Nephron (organoid): ENCODE data around the gene PLEKHA6.
A peak's percentile ranks its signal among the peaks of the same experiment; 100 is the strongest.

Experiments
- H3K27ac Mint-ChIP-seq, 3 experiments: 2 replicates each; pipeline ENCODE4 v1.8.0; 2020; ENCODE audit warnings: mixed read lengths in 3 of 3, mild to moderate bottlenecking in 2 of 3, moderate library complexity in 1 of 3
- H3K27me3 Mint-ChIP-seq: 2 replicates; pipeline ENCODE4 v1.8.0; 2021; ENCODE audit warnings: low read depth, mild to moderate bottlenecking, moderate library complexity, mixed read lengths
- H3K36me3 Mint-ChIP-seq: 2 replicates; pipeline ENCODE4 v1.8.0; 2020; ENCODE audit warnings: low read depth, mixed read lengths
- H3K4me1 Mint-ChIP-seq: 2 replicates; pipeline ENCODE4 v1.8.0; 2020; ENCODE audit warnings: mixed read lengths
- H3K4me3 Mint-ChIP-seq, 3 experiments: 2 replicates each; pipeline ENCODE4 v1.8.0; 2020; ENCODE audit warnings: mild to moderate bottlenecking in 3 of 3, mixed read lengths in 3 of 3, moderate library complexity in 2 of 3
- H3K9me3 Mint-ChIP-seq: 2 replicates; pipeline ENCODE4 v1.8.0; 2020; ENCODE audit warnings: mixed read lengths
- TF ChIP-seq, protein P1 (sequence below), 3 experiments: fragments of 200-600 bp; sonication (generic); IDR thresholded peaks; one replicate each; pipeline ENCODE4 v1.5.0; 2021; ENCODE audit warnings: antibody characterized with exemption in 3 of 3; ENCODE audit not compliant: unreplicated experiment in 3 of 3

The PLEKHA6 gene

DNA sequence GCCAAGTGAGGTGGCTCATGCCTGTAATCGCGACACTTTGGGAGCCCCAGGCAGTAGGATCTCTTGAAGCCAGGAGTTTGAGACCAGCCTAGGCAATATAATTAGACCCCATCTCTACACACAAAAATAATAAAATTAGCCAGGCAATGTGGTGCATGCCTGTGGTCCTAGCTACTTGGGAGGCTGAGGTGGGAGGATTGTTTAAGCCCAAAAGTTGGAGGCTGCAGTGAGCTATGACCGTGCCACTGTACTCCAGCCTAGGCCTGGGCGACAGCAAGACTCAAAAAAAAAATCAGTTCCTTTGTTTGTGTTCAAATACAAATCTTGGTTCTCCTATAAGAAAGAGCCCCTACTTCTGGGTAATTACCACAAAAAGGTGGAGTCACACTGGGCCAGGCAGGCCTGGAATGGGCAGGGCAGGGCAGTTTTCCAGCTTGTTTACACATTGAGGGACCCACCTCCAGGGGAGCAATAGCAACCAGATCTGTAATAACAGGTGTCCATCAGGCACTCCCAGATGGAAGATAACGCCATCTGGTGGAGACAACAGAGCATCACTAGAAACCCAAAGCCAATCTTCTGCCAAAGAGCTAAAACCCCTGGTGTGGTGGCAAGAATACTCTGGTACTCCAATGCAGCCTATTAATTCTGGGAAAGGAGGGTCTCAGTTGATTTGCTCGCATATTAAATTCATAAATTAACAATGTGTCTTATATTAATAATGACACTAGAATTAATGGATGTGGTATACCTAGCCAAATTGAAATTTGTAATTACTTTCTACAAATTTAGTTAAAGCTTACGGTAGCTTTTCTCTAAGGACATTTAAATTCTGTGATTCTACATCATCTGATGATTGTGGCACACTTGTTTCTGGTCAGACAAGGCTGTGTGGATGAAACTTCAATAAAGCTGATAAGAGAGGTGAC lies 38.7 kb upstream of the PLEKHA6 start:
- Mint-ChIP-seq H3K27ac (no peak overlapping the region), H3K4me1 (no peaks in the 10 kb centered on the region), H3K9me3 (peaks cover 3% of the 10 kb centered on the region), H3K4me3 (no peak overlapping the region), H3K36me3 (peaks cover 33% of the 10 kb centered on the region), H3K27me3 (no peaks in the 10 kb centered on the region)
- TF ChIP-seq, protein P1, sequence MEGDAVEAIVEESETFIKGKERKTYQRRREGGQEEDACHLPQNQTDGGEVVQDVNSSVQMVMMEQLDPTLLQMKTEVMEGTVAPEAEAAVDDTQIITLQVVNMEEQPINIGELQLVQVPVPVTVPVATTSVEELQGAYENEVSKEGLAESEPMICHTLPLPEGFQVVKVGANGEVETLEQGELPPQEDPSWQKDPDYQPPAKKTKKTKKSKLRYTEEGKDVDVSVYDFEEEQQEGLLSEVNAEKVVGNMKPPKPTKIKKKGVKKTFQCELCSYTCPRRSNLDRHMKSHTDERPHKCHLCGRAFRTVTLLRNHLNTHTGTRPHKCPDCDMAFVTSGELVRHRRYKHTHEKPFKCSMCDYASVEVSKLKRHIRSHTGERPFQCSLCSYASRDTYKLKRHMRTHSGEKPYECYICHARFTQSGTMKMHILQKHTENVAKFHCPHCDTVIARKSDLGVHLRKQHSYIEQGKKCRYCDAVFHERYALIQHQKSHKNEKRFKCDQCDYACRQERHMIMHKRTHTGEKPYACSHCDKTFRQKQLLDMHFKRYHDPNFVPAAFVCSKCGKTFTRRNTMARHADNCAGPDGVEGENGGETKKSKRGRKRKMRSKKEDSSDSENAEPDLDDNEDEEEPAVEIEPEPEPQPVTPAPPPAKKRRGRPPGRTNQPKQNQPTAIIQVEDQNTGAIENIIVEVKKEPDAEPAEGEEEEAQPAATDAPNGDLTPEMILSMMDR (IDR thresholded peaks at IDR 0.05; ENCODE audit: unreplicated experiment in 3 of 3) = peak; percentile 57 to 85 (median 84)

GRCh38 chr1:204396015-204396583 lies 36.4 kb upstream of the PLEKHA6 start:
- no peaks in the 10 kb centered on the region for H3K27me3 Mint-ChIP-seq
- H3K9me3 Mint-ChIP-seq = peaks cover 6% of the 10 kb centered on the region
- H3K27ac Mint-ChIP-seq = no peak overlapping the region
- H3K4me3 Mint-ChIP-seq = no peak overlapping the region
- H3K4me1 Mint-ChIP-seq = no peaks in the 10 kb centered on the region
- H3K36me3 Mint-ChIP-seq = peaks cover 22% of the 10 kb centered on the region
- TF ChIP-seq, protein P1 (IDR thresholded peaks at IDR 0.05; ENCODE audit: unreplicated experiment in 3 of 3) = no peak

GRCh38 chr1:204391629-204392028 lies 31.9 kb upstream of the PLEKHA6 start:
- H3K27ac Mint-ChIP-seq = no peak overlapping the region
- TF ChIP-seq, protein P1 (IDR thresholded peaks at IDR 0.05; ENCODE audit: unreplicated experiment in 3 of 3) = no peak
- H3K36me3 Mint-ChIP-seq = no peaks in the 10 kb centered on the region
- H3K4me3 Mint-ChIP-seq = no peak overlapping the region
- H3K4me1 Mint-ChIP-seq = no peaks in the 10 kb centered on the region
- H3K9me3 Mint-ChIP-seq = peaks cover 6% of the 10 kb centered on the region
- H3K27me3 Mint-ChIP-seq = no peaks in the 10 kb centered on the region

DNA sequence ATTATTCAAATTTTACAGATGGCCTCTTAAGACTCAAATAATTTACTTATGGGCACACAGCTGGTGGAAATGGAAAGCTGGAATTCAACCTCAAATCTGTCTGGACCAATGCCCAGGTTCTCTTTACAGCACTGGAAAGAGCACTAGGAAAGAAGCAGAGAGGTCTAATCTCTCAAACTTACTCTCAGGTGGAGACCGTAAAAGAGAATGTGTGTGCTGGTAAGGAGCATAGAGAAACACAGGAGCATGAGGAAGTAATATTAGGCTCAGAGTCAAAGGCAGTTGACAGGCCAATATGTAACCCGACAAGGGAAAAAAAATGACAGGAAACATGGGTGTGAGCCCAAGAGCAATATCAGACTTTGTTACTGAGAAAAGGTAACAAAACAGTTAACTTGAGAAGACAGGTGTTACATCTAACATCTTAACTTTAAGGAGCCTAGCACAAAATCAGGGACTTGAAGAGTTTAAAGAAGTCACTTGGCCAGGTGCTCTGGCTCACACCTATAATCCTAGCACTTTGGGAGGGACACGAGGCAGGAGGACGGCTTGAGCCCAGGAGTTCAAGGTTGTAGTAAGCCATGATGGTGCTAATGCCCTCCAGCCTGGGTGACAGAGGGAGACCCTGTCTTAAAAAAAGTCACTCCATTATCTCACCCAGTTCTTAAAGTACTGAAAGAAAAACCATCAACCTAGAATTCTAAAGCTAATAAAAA lies 31.2 kb upstream of the PLEKHA6 start:
- Mint-ChIP-seq H3K36me3 (no peaks in the 10 kb centered on the region), H3K4me3 (no peak overlapping the region), H3K4me1 (no peaks in the 10 kb centered on the region), H3K9me3 (peaks cover 6% of the 10 kb centered on the region), H3K27me3 (no peaks in the 10 kb centered on the region), H3K27ac (no peak overlapping the region)
- TF ChIP-seq, protein P1 (IDR thresholded peaks at IDR 0.05; ENCODE audit: unreplicated experiment in 3 of 3) = no peak

DNA sequence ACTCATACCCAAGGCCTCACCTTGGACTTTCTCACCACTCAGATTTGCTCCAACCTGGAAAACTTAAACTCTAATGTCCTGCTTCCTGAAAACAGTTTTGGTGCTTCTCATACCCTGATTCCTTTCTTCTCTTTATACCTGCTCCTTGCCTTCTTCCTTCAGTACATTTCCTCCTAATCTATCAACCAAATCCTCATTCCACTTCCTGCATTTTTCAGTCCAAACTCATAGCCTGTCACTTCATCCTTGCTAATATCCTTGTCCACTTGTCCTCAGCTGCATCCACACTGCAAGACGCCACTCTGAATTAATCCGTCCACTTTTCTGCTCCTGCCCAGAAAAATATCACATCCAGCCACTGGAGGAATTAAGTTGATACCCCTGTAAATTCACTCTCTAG lies 26.0 kb upstream of the PLEKHA6 start:
- TF ChIP-seq, protein P1 (IDR thresholded peaks at IDR 0.05; ENCODE audit: unreplicated experiment in 3 of 3) = no peak
- Mint-ChIP-seq H3K36me3 (no peaks in the 10 kb centered on the region), H3K4me3 (no peak overlapping the region), H3K4me1 (no peaks in the 10 kb centered on the region), H3K9me3 (no peaks in the 10 kb centered on the region), H3K27ac (no peak overlapping the region), H3K27me3 (no peaks in the 10 kb centered on the region)
